ENCODE data around the gene DGKK.

GRCh38 chrX:50333308-50333707, 137.3 kb downstream of the DGKK start:
- TF ChIP-seq CTCF (IDR thresholded peaks at IDR 0.05; ENCODE audit: low read length) (no peak), EZH2 (IDR thresholded peaks at IDR 0.05; ENCODE audit: borderline replicate concordance, low read length) (no peak)
